Measurements from ENCODE around the gene MAGI3.
"Not testable (repeated sequence)": the region's sequence is repeated elsewhere in the genome, so short reads cannot be mapped to it uniquely, and the experiment has no call there.

DNA sequence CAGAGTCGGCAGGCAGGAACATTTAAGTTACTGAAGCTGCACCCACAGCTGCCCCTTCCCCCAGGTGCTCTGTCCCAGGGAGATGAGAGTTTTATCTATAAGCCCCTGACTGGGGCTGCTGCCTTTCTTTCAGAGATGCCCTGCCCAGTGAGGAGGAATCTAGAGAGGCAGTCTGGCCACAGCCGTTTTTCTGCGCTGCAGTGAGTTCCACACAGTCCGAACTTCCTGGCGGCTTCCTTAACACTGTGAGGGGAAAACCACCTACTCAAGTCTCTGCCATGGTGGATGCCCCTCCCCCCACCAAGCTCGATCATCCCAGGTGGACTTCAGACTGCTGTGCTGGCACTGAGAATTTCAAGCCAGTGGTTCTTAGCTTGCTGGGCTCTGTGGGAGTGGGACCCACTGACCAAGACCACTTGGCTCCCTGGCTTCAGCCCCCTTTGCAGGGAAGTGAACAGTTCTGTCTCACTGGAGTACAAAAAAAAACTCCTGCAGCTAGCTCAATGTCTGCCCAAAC, 185.5 kb downstream of the MAGI3 start:
- TF ChIP-seq, protein P1, sequence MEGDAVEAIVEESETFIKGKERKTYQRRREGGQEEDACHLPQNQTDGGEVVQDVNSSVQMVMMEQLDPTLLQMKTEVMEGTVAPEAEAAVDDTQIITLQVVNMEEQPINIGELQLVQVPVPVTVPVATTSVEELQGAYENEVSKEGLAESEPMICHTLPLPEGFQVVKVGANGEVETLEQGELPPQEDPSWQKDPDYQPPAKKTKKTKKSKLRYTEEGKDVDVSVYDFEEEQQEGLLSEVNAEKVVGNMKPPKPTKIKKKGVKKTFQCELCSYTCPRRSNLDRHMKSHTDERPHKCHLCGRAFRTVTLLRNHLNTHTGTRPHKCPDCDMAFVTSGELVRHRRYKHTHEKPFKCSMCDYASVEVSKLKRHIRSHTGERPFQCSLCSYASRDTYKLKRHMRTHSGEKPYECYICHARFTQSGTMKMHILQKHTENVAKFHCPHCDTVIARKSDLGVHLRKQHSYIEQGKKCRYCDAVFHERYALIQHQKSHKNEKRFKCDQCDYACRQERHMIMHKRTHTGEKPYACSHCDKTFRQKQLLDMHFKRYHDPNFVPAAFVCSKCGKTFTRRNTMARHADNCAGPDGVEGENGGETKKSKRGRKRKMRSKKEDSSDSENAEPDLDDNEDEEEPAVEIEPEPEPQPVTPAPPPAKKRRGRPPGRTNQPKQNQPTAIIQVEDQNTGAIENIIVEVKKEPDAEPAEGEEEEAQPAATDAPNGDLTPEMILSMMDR (IDR thresholded peaks at IDR 0.05) = not testable (repeated sequence)
- not testable (repeated sequence) for TF ChIP-seq POLR2A (IDR thresholded peaks at IDR 0.05)

All from stomach (tissue), 4 donors.